Measurements from ENCODE around the gene MTG2.
"Not testable (repeated sequence)": the region's sequence is repeated elsewhere in the genome, so short reads cannot be mapped to it uniquely, and the experiment has no call there.

Gene MTG2

DNA sequence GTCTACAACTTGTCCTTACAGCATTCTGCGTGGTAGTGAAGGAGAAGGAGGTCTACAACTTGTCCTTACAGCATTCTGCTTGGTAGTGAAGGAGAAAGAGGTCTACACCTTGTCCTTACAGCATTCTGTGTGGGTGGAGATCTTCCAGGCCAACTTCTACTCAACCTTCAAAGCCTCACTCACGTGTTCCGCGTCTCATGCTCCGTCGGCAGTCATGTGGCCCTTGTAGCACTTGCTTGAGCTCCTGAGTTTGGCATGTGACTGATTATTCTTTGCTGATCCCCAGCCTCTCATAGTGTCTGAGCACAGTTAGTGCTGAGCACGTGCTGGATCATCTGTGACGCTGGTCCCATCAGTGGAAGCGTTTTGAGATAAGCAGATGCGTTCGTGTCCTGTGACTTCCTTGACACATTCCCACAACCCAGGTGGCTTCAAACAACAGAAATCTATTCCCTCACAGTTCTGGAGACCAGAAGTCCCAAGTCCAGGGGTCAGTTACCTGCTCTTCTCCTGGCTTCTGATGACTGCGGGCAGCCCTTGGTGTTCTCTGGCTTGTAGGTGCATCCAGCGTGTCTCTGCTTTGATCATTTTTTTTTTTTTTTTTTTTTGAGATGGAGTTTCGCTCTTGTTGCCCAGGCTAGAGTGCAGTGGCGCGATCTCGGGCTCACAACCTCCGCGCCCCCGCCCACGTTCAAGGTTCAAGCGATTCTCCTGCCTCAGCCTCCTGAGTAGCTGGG is 36.6 kb upstream of the MTG2 start:
- no peak for DNase-seq

- no peak for DNase-seq
These were observed 35.7 kb upstream of the MTG2 start for GRCh38 chr20:62147125-62147524.

DNA sequence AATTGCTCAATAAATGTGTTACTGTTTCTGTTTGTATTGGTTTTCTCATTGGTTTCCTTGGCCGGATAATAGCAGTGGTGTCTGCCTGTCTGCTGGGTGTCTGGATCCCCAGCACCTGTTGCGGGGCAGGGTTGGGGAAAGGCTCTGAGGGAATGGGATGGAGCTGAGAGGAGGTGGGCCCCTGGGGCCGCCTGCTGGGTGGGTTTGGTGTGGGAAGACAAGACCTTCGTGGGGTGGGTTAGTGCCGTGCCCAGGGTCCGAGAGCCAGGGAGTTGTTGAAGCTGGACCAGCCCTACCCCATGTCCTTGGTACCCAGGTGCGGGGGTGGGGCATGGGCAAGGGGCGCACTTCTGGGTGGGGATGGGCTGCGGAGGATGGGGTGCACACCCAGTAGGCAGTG is 35.3 kb upstream of the MTG2 start:
- no peak for DNase-seq

- not testable (repeated sequence) for DNase-seq
These were observed 34.4 kb upstream of the MTG2 start for GRCh38 chr20:62148383-62148782.

DNA sequence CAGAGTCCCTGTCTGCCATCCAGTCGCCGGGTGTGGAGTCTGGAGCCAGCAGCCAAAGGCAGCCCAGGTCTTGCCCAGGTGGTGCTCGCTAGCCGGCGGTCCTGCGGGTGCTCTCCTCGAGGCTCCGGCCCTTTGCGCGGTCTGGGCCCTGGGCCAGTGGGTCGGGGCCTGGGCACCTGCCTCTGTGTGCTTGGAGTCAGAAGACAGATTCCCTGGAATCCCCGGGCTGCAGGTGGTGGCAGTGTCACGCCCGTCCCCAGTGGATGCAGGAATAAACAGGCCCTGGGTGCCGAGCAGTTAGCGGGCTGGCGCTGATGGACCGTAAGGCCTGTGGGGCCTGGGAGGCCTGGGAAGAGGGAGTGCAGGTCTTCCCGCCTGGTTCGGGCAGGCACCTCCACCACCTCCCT is 33.9 kb upstream of the MTG2 start:
- no peak for DNase-seq

- DNase-seq = no peak
These were observed 33.1 kb upstream of the MTG2 start for GRCh38 chr20:62149532-62150309.

- no peak for DNase-seq
These were observed 32.6 kb upstream of the MTG2 start for GRCh38 chr20:62150310-62150575.

GRCh38 chr20:62151225-62151624 is 31.6 kb upstream of the MTG2 start:
- DNase-seq = no peak

- DNase-seq = no peak
These were observed 30.9 kb upstream of the MTG2 start for GRCh38 chr20:62151835-62152364.

DNA sequence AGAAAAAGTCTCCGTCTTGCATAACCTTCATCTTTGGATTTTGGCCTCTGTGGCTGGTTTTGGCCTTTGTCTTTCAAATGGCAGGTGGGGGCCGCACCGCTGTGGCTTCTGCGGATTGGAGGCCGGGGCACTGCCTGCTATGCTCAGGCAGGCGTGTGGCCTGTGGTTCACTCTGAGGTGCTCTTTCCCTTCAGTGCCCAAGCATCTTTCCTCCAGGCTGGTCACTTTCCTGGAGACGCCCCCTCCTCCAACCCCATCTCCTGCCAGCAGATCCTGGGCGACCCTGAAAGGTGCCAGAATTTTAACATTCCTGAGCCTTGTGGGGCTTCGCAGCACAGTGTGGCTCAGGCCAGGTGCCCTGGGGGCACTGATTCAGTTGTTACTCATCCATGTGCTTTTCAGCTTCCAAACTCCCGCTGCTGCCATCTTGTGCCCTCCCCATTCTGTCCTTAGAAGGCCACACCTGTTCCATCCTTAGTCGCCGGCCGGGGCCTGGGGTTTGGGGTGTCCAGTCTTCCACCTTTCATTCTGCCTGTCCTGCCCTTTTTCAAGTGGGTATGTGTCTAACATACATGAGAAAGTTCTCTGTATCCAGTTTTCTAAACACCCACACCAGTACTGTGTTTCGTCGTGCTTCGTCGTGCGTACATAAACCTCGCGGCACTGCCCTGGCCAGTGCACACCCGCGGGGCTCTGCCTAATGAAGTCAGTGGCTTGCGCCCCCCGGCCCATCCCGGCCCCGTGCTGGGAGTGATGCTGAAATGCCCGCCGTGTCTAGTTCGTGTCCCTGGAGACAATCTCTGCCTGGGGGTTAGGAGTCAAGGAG is 27.2 kb upstream of the MTG2 start:
- no peak for DNase-seq

DNA sequence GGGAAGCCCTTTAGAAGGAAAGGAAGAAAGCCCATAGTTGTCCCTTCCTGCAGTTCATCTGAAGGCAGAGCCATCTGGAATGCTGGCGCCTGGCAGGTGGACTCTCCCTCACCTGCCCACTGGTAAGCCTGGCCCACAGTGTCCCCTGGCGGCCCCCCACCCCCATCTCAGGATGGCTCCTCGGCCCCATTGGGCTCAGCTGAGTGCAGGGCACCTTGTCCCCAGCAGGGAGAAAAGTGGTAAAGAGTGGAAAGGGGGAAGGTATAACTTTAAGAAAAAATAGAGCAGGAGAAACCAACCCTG is 26.6 kb upstream of the MTG2 start:
- DNase-seq = no peak

- peak; percentile 61 to 83 (median 72) for DNase-seq
These were observed 26.0 kb upstream of the MTG2 start for GRCh38 chr20:62156592-62157386.

DNA sequence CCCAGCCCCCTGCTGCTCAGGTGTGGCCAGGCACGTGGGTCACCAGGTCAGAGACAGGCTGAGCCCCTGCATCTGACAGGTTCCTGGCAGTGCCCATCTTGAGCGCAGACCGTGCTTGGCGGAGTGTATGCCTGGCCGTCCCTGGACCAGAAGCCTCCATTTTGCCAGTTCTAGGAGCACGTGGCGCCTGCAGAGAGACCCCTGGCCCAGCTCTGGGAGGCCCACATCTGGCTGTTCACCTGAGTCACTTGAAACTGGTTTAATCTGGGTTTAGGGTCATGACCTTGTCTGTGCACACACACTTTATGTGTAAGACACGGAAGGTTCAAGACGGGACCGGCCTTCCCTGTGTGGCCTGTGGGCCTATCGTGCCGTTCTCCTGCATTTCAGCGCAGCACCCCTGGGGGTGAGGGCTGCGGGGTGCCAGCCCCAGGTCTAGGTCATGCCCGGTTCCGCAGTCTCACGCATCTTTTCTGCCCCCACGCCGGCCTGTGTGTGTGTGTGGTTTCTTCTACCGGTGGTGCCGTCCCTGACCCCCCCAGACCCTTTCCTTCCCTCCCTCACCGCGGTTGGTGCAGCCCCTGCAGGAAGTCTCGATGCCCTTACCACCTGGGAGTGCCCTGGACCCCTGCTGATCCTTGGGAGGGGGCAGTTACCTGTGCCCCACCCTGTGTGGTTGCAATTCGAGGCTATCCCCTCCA is 25.3 kb upstream of the MTG2 start:
- no peak for DNase-seq

DNA sequence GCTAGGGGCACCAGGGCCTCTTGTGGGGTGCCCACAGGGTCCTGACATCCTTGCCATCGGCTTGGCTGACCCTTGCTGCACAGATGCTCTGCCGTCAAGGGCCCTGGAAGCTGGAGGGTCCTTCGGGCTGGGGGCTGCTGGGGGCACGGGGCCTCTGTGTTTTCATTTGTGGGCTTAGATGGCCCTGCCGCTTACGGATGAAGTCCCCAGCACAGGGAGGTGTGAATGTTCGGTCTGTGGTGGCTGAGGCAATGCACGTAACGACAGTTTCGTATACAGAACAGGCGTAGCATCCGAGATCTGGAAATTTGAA is 24.8 kb upstream of the MTG2 start:
- DNase-seq = no peak

DNA sequence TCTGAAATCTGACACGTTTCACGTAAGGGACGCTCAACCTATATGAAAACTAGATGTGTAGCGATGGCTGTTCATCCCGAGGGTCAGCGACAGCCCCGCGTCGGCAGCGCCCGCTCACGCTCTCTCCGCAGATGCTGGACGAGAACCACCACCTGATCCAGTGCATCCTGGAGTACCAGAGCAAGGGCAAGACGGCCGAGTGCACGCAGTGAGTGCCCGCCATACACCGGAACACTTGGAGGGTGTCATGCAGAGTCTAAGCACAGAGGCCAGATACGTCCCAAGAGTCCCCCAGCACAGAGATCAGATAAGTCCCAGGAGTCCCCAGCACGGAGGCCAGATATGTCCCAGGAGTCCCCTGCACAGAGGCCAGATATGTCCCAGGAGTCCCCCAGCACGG is 24.3 kb upstream of the MTG2 start:
- DNase-seq = no peak

- no peak for DNase-seq
These were observed 23.8 kb upstream of the MTG2 start for GRCh38 chr20:62159052-62159451.

DNA sequence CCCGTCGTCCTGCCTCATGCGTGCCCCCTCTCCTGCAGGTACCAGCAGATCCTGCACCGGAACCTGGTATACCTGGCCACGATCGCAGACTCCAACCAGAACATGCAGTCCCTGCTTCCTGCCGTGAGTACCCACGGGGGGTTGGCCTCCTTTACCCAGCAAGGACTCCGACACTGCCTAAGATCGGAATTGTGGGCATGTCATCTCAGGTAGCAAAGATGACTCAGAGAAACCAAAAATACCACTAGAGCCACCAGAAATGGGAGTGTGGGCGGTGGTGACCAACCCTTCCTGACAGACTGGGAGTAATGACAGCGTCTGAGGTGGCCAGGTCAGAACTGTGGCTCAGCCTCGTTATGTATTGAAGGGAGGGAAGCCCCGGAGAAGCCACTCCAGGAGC is 23.0 kb upstream of the MTG2 start:
- peak in 1 of 4 experiments; percentile 21 for DNase-seq

DNA sequence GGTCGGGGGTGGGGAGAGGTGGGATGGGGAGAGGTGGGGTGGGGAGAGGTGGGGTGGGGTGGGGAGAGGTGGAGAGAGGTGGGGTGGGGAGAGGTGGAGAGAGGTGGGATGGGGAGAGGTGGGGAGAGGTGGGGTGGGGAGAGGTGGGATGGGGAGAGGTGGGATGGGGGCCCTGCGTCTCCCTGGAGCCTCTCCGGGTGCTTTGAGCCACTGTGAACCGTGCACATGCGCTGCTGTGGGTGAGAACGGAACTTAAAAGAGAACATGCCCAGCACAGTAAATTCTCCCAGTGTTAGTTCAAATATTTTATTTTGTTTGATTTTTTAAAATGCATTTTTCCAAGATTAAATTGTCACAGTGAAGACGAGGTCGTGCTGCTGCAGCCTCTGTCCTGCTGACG is 22.6 kb upstream of the MTG2 start:
- DNase-seq = no peak

DNA sequence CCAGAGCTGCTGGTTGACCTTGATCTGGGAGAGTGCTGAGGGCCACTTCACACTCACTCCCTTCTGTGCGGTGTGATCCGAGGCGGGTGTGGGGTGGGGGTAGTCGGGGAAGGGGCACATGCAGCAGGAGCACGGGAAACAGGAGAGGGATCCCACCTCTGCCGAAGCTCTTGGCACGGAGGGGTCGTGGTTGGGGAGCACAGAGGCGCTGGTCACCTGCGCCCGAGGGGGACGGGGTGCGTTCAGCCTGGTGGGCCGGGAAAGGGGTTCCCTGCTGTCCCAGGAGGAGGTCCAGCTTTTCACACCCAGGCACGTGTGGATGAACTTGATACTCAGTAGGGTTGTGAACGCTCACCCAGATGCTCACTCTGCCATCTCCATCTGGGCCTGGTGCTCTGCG is 22.0 kb upstream of the MTG2 start:
- DNase-seq = no peak

DNA sequence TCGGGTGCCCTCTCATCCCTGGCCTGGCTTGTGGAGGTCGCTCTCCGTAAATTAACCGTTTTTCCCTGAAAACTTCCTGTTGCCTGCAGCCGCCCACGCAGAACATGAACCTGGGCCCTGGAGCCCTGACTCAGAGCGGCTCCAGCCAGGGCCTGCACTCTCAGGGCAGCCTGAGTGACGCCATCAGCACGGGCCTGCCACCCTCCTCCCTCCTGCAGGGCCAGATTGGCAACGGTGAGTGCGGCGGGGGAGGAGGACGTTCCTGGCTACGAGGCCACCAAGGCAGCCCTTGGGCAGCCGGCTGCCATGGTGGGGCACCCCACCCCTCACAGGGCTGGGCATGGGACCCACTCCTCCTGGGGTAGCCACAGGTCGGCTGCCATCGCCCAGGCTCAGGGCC is 21.5 kb upstream of the MTG2 start:
- no peak for DNase-seq

DNA sequence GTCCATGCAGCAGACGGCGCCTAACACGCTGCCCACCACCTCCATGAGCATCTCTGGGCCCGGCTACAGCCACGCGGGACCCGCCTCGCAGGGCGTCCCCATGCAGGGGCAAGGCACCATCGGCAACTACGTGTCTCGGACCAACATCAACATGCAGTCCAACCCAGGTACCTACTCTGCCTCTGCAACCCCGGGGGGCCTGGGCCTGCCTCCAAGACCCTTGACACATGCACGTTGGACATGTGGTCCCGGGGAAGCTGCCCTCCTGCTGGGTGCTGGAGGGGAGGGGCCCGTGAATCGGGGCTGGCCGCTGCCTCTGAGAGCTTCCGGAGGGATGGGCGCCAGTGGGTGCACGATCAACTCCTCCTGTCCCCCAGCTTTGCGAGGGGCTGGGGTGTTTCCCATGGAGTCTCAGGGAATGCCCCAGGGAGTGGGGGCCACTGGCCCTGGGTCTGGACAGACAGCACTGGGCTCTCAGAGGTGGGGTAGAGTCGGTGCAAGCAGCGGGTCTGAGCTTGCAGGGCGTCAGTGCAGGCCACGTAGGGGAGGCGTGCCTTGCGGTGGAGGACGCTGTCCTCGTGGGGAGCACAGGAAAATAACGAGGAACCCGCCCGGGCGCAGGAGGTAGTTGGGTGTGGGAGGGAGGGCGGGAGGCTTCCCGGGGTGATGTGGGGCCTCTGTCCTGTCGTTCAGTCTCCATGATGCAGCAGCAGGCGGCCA is 19.9 kb upstream of the MTG2 start:
- no peak for DNase-seq

DNA sequence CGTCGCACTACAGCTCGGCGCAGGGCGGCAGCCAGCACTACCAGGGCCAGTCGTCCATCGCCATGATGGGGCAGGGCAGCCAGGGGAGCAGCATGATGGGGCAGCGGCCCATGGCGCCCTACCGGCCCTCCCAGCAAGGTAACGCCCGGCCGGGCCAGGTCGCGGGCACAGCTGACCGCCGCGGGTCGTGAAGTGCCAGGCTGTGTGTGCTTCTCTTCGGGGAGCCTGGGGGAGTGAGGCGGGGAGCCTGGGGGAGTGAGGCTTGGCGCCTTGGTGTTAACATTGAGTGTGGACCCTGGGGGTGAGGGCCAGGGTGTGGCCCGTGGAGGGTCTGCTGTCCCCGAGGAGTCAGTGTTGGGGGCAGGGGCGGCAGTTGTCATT is 19.4 kb upstream of the MTG2 start:
- DNase-seq = no peak
